HAP-1 (cell line): Measurements from ENCODE around the gene SLC8A2.

Experiments used
- DNase-seq, 2 experiments: peaks; one replicate each; pipeline ENCODE4 v3.0.0-alpha.2; 2016 to 2020; ENCODE audit warnings: low spot score in 2 of 2
- H3K27me3 ChIP-seq: fragments of 250-450 bp; sonication (Bioruptor Pico); 2 replicates; pipeline ENCODE4 v1.5.1; 2020; ENCODE audit warnings: low read depth, mild to moderate bottlenecking, moderate library complexity
- H3K36me3 ChIP-seq: fragments of 250-450 bp; sonication (Bioruptor Pico); replicated peaks from 2 replicates; pipeline ENCODE4 v1.5.1; 2020; ENCODE audit warnings: mild to moderate bottlenecking
- H3K4me1 ChIP-seq: fragments of 250-450 bp; sonication (Bioruptor Pico); 2 replicates; pipeline ENCODE4 v1.5.1; 2020; ENCODE audit warnings: mild to moderate bottlenecking
- H3K4me3 ChIP-seq: fragments of 250-450 bp; sonication (Bioruptor Pico); 2 replicates; pipeline ENCODE4 v1.5.1; 2020; ENCODE audit warnings: mild to moderate bottlenecking, moderate library complexity
- H3K9me3 ChIP-seq: fragments of 250-450 bp; sonication (Bioruptor Pico); 2 replicates; pipeline ENCODE4 v1.5.1; 2020; ENCODE audit warnings: mild to moderate bottlenecking, moderate library complexity
- in situ Hi-C: fragments of 300-500 bp; cut with MboI; formaldehyde crosslinking; loops from 3 replicates; pipeline ENCODE4 v1.14.3; 2020; ENCODE audit warnings: low sequenced_read_pairs, inconsistent platforms, mixed read lengths

The SLC8A2 gene

GRCh38 chr19:47473336-47473735, 1.6 kb upstream of the SLC8A2 start:
- no peaks in the 10 kb centered on the region for H3K4me1 ChIP-seq
- no peak for DNase-seq
- peaks cover 32% of the 10 kb centered on the region for H3K27me3 ChIP-seq
- no peaks in the 10 kb centered on the region for H3K36me3 ChIP-seq
- in situ Hi-C loops, result no loop called here
- H3K4me3 ChIP-seq, result no peak overlapping the region
- no peaks in the 10 kb centered on the region for H3K9me3 ChIP-seq

GRCh38 chr19:47471381-47471732, 336 bp downstream of the SLC8A2 start:
- H3K4me3 ChIP-seq, result peak overlapping the region; percentile 13; the same call in 1 of the 2 replicates
- DNase-seq, result no peak
- H3K36me3 ChIP-seq, result no peaks in the 10 kb centered on the region
- in situ Hi-C loops, result no loop called here
- H3K27me3 ChIP-seq, result peaks cover 44% of the 10 kb centered on the region
- no peaks in the 10 kb centered on the region for H3K4me1 ChIP-seq
- no peaks in the 10 kb centered on the region for H3K9me3 ChIP-seq

- in situ Hi-C loops, result no loop called here
- H3K36me3 ChIP-seq, result no peaks in the 10 kb centered on the region
- peaks cover 44% of the 10 kb centered on the region for H3K27me3 ChIP-seq
- H3K4me3 ChIP-seq, result no peak overlapping the region
- no peaks in the 10 kb centered on the region for H3K4me1 ChIP-seq
- DNase-seq, result no peak
- no peaks in the 10 kb centered on the region for H3K9me3 ChIP-seq
Observed at GRCh38 chr19:47470447-47471195, 1.1 kb downstream of the SLC8A2 start.

DNA sequence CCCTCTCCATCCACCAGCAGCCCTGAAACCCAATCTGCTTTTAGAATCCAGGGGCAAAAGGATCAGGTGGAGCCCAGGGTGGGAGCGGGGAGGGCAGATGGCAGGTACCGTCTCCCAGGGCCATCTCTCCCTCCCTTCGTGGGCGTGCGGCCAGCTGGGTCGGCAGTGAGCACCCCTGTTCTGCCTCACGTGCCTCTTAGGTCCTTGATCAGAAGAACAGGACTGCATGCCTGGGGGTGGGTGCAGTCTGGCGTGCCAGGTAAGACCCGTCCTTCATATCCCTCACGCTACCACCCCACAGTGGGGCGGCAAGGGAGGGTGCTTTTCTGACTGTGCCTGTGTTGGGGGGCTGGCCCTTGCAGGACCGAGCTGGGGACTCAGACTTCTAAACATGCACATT, 2.0 kb downstream of the SLC8A2 start:
- H3K27me3 ChIP-seq, result peaks cover 51% of the 10 kb centered on the region
- no peaks in the 10 kb centered on the region for H3K36me3 ChIP-seq
- H3K4me3 ChIP-seq, result no peak overlapping the region
- no peaks in the 10 kb centered on the region for H3K4me1 ChIP-seq
- in situ Hi-C loops, result no loop called here
- no peaks in the 10 kb centered on the region for H3K9me3 ChIP-seq
- no peak for DNase-seq

- in situ Hi-C loops, result no loop called here
- Histone ChIP-seq H3K27me3 (peaks cover 51% of the 10 kb centered on the region), H3K4me3 (no peak overlapping the region)
Observed at GRCh38 chr19:47469363-47469700, 2.4 kb downstream of the SLC8A2 start.

GRCh38 chr19:47467914-47468313, 3.8 kb downstream of the SLC8A2 start:
- in situ Hi-C loops, result no loop called here
- H3K9me3 ChIP-seq, result no peaks in the 10 kb centered on the region
- H3K36me3 ChIP-seq, result no peaks in the 10 kb centered on the region
- no peaks in the 10 kb centered on the region for H3K4me1 ChIP-seq
- H3K27me3 ChIP-seq, result peaks cover 51% of the 10 kb centered on the region
- H3K4me3 ChIP-seq, result no peak overlapping the region
- no peak for DNase-seq

More at GRCh38 chr19:47469363-47469700, 2.4 kb downstream of the SLC8A2 start:
- H3K9me3 ChIP-seq, result no peaks in the 10 kb centered on the region
- DNase-seq, result no peak
- H3K36me3 ChIP-seq, result no peaks in the 10 kb centered on the region
- H3K4me1 ChIP-seq, result no peaks in the 10 kb centered on the region

GRCh38 chr19:47465957-47466356, 5.7 kb downstream of the SLC8A2 start:
- Histone ChIP-seq H3K9me3 (no peaks in the 10 kb centered on the region), H3K27me3 (peaks cover 44% of the 10 kb centered on the region), H3K36me3 (no peaks in the 10 kb centered on the region), H3K4me1 (no peaks in the 10 kb centered on the region), H3K4me3 (no peak overlapping the region)
- DNase-seq, result no peak
- in situ Hi-C loops, result no loop called here

DNA sequence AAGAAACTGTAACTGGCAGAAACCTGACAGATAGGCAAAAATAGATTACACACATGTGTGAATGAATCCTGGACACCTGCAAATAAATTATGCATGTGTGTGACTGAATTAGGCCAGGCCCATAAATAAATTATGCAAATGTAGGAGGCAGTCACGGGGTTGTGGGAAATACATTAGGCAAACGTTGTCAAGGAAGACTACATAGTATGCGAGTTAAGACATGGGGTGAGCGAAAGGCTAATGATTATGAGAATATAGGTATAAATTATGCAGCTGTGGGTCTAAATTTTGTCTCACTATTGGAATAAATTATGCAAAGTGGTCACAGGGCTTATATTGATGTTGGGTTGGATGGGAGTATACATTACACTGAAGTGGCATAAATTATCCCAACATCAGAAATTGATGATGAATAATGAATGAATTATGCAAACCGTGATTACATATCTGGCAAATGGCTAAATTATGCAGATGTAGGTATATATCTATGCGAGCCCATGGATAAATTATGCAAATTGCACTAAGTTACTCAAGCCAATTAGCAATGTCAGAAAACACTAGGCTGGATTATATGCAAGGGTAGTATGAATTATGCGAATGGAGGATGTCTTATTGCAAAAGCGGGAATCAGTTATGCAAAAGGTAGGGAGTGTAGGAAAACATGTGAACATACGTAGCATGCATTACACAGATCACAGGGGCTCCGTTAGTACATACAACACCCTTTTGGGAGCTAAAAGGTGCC, 6.8 kb downstream of the SLC8A2 start:
- no peaks in the 10 kb centered on the region for H3K4me1 ChIP-seq
- no peak for DNase-seq

GRCh38 chr19:47461876-47462275, 9.8 kb downstream of the SLC8A2 start:
- in situ Hi-C loops, result no loop called here

More for the DNA sequence above, 6.8 kb downstream of the SLC8A2 start:
- no peak overlapping the region for H3K4me3 ChIP-seq
- H3K27me3 ChIP-seq, result peaks cover 33% of the 10 kb centered on the region
- in situ Hi-C loops, result no loop called here
- no peaks in the 10 kb centered on the region for H3K9me3 ChIP-seq
- no peaks in the 10 kb centered on the region for H3K36me3 ChIP-seq

GRCh38 chr19:47459477-47459876, 12.2 kb downstream of the SLC8A2 start:
- H3K27me3 ChIP-seq, result peaks cover 21% of the 10 kb centered on the region
- H3K4me3 ChIP-seq, result no peak overlapping the region
- no peaks in the 10 kb centered on the region for H3K36me3 ChIP-seq
- no peaks in the 10 kb centered on the region for H3K4me1 ChIP-seq
- peaks cover 8% of the 10 kb centered on the region; the same call in 1 of the 2 replicates for H3K9me3 ChIP-seq
- DNase-seq, result no peak
- in situ Hi-C loops, result no loop called here

More at GRCh38 chr19:47461876-47462275, 9.8 kb downstream of the SLC8A2 start:
- no peak for DNase-seq
- peaks cover 26% of the 10 kb centered on the region for H3K27me3 ChIP-seq
- no peaks in the 10 kb centered on the region for H3K9me3 ChIP-seq
- no peaks in the 10 kb centered on the region for H3K4me1 ChIP-seq
- H3K36me3 ChIP-seq, result no peaks in the 10 kb centered on the region
- H3K4me3 ChIP-seq, result no peak overlapping the region

DNA sequence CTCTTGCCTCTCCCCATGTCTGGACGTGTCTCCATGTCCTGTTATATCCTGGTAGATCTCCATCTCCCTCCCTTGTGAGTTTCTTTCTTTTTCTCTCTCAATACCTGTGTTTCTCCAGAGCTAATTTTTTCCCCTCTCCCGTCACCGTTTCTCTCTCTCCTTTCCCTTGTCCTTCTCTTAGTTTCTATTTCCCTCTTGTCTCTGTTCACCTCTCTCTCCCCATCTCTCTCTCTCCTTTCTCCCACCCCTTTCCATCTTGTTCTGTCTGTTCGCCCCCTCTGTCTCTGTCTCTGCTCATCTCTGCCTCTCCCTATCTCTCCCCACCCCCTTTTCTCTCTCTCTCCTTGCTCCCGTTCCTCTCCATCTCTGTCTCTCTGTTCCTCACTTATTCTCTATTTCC, 13.0 kb downstream of the SLC8A2 start:
- DNase-seq, result no peak
- in situ Hi-C loops, result no loop called here

GRCh38 chr19:47456721-47457474, 14.8 kb downstream of the SLC8A2 start:
- no peak for DNase-seq
- peaks cover 26% of the 10 kb centered on the region for H3K27me3 ChIP-seq
- no peaks in the 10 kb centered on the region for H3K36me3 ChIP-seq
- H3K9me3 ChIP-seq, result peaks cover 8% of the 10 kb centered on the region; the same call in 1 of the 2 replicates
- H3K4me3 ChIP-seq, result no peak overlapping the region
- in situ Hi-C loops, result no loop called here
- no peaks in the 10 kb centered on the region for H3K4me1 ChIP-seq

More for the DNA sequence above, 13.0 kb downstream of the SLC8A2 start:
- Histone ChIP-seq H3K36me3 (no peaks in the 10 kb centered on the region), H3K4me3 (no peak overlapping the region), H3K9me3 (peaks cover 8% of the 10 kb centered on the region; the same call in 1 of the 2 replicates), H3K27me3 (peaks cover 21% of the 10 kb centered on the region), H3K4me1 (no peaks in the 10 kb centered on the region)

- in situ Hi-C loops, result no loop called here
- no peak for DNase-seq
- H3K9me3 ChIP-seq, result peaks cover 2% of the 10 kb centered on the region; the same call in 1 of the 2 replicates
- H3K36me3 ChIP-seq, result no peaks in the 10 kb centered on the region
- H3K4me3 ChIP-seq, result no peak overlapping the region
- H3K4me1 ChIP-seq, result peaks cover 5% of the 10 kb centered on the region
- peaks cover 51% of the 10 kb centered on the region for H3K27me3 ChIP-seq
Observed at GRCh38 chr19:47450478-47450877, 21.2 kb downstream of the SLC8A2 start.

DNA sequence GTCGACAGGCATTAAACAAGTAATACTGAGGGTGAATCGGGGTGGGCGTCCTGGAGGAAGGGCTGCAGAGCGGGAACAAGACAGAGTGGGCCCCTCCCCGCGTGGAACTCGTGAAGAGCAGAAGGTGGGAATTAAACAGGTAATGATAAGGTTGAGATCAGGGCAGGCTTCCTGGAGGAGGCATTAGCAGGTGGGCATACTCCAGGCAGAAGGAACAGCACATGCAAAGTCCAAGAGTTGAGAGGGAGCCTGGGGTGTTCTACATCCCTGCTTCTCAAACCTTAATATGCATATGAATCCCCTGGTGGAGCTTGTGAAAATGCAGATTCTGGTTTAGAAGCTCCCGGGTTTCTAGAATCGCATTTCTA, 23.3 kb downstream of the SLC8A2 start:
- H3K36me3 ChIP-seq, result no peaks in the 10 kb centered on the region
- peaks cover 69% of the 10 kb centered on the region for H3K27me3 ChIP-seq
- no peak for DNase-seq
- peaks cover 5% of the 10 kb centered on the region for H3K4me1 ChIP-seq
- no peak overlapping the region for H3K4me3 ChIP-seq
- no peaks in the 10 kb centered on the region for H3K9me3 ChIP-seq
- in situ Hi-C loops, result no loop called here
